Esophagus (tissue), 2 donors: ENCODE measurements around the gene SERPINB4. TPM values are rescaled to one million over a fixed set of nuclear protein-coding genes. Genes with fewer than 3 reads are reported as not detected.

Source experiments
- H3K27ac ChIP-seq, 2 donors: one replicate each; pipeline ENCODE4 v1.5.1; 2013; ENCODE audit warnings: low read depth in 2 of 2, mild to moderate bottlenecking in 2 of 2, inconsistent platforms in 1 of 2, low read length in 1 of 2, moderate library complexity in 1 of 2
- H3K27me3 ChIP-seq, 2 donors: one replicate each; pipeline ENCODE4 v1.6.1; 2013; ENCODE audit warnings: low read length in 2 of 2, control low read depth in 1 of 2, mild to moderate bottlenecking in 1 of 2; ENCODE audit not compliant: insufficient read depth in 2 of 2, control insufficient read depth in 1 of 2
- H3K36me3 ChIP-seq, 2 donors: one replicate each; pipeline ENCODE4 v1.6.1; 2013; ENCODE audit warnings: low read length in 1 of 2; ENCODE audit not compliant: control insufficient read depth in 2 of 2, insufficient read depth in 2 of 2
- H3K4me1 ChIP-seq, 2 donors: one replicate each; pipeline ENCODE4 v1.6.1; 2013; ENCODE audit warnings: low read length in 1 of 2; ENCODE audit not compliant: control insufficient read depth in 2 of 2, insufficient read depth in 2 of 2
- H3K4me3 ChIP-seq, 2 donors: one replicate each; pipeline ENCODE4 v1.5.1; 2013; ENCODE audit warnings: low read length in 2 of 2, mild to moderate bottlenecking in 2 of 2, low read depth in 1 of 2, moderate library complexity in 1 of 2
- H3K9me3 ChIP-seq, 2 donors: one replicate each; pipeline ENCODE4 v1.6.1; 2013; ENCODE audit warnings: mild to moderate bottlenecking in 2 of 2, low read depth in 1 of 2, low read length in 1 of 2, moderate library complexity in 1 of 2; ENCODE audit not compliant: control insufficient read depth in 2 of 2, insufficient read depth in 1 of 2
- WGBS, 2 donors: extraction: QIAGEN DNeasy Blood & Tissue Kit; methylation state at CpG; one replicate each; pipeline ENCODE4 v1.1.7; 2013; 5-methylcytosine and 5-hydroxymethylcytosine counted together
- polyA plus RNA-seq, 2 donors: library from polyadenylated mRNA; stranded (reverse); fragments of 200-250 nt; gene quantifications; one replicate each; pipeline ENCODE4 v1.2.3, GENCODE V29; 2013
- donor health status: healthy with polysubstance abuse.
- donor health status: Bipolar disorder and iron deficiency.

SERPINB4 gene
- polyA plus RNA-seq, 2 donors: 19.3 to 68.4 TPM

DNA sequence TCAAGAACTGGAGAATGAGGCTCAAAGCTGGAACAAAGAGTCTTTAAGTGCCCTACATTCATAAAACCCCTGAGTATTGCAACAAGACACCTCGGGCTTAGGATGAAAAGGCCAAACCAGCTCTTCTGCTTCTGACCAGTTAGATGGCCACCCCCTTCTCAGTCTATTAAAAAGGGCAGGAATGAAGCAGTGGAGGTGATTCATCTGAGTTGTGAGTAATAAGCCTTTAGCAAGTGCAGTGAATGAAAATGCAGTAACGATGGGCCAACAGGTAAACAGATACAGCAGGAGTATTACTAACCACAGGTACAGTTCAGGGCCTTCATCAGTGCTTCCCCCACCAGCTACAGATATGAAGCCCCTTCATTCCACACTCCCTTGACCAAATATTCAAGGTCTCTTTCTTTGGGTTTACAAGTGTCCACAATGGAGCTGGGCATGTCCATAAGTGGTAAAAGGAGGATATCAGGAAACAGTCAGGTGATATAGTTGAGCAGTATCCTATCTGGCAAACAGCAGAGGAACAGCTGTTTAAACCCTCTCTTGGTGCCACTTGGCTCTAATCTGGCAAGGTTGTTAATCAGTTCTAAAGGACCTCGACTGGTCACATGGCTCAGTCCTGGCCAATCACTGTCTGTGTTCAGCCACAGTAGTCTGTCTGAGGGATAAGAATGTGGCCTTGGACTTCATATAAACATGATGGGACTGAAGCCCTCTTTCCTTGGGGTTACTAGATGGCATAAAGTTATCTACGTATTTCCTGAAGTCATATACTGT, 39.1 kb downstream of the SERPINB4 start:
- 56 to 60% methylated on average over 4 of the region's 4 CpGs for WGBS, 2 donors

DNA sequence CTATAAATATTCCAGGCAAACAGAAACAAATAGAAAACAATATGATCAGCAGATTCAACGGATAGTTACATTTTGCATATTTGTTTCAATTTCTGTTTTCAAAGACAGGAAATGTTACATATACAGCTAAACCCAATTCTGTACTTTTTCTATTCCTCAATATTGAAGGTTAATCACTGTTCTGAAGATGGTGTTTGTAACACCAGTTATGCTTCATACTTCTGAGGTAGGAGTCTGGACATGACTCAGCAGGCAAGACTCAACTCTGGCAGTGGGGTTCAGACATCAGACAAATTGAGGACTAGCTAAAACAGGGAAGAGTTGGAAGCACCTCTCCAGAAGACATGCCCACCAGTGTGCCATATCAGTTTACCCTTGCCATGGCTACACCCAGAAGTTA, 40.3 kb downstream of the SERPINB4 start:
- Histone ChIP-seq H3K4me3 (no peak overlapping the region), H3K4me1 (no peaks in the 10 kb centered on the region), H3K36me3 (no peaks in the 10 kb centered on the region), H3K9me3 (no peaks in the 10 kb centered on the region), H3K27ac (peak overlapping the region; percentile 25 to 65), H3K27me3 (no peaks in the 10 kb centered on the region)
- 0% methylated on average over 1 of the region's 1 CpG for WGBS, 2 donors

More for the DNA sequence above, 39.1 kb downstream of the SERPINB4 start:
- peak overlapping the region; percentile 84 to 85 for H3K27ac ChIP-seq
- no peaks in the 10 kb centered on the region for H3K4me1 ChIP-seq
- no peak overlapping the region for H3K4me3 ChIP-seq
- H3K36me3 ChIP-seq: no peaks in the 10 kb centered on the region
- no peaks in the 10 kb centered on the region for H3K9me3 ChIP-seq
- H3K27me3 ChIP-seq: no peaks in the 10 kb centered on the region

DNA sequence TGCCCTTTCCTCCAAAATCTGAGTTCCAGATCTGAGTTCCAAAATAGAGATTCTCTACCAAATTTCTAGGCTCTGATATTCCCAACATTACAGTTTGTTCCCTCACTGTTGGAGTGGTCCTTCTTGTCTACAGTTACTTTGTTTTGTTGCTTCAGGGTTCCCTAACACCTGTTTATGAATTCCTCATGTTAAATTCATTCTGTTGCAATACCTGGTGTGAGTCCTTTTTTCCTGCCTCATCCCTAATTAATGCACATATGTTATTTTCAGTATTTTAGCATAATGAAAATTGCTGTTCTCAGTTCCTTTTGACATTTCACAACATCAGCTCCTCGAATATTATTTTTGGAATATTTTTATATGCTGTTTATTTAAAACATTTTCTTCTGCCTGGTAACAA, 40.7 kb downstream of the SERPINB4 start:
- 40 to 60% methylated on average over 1 of the region's 1 CpG for WGBS, 2 donors
- no peaks in the 10 kb centered on the region for H3K9me3 ChIP-seq

DNA sequence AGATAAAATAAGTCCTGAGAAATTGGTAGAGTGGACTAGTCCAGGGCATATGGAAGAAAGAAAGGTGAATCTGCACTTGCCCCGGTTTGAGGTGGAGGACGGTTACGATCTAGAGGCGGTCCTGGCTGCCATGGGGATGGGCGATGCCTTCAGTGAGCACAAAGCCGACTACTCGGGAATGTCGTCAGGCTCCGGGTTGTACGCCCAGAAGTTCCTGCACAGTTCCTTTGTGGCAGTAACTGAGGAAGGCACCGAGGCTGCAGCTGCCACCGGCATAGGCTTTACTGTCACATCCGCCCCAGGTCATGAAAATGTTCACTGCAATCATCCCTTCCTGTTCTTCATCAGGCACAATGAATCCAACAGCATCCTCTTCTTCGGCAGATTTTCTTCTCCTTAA, 47.1 kb downstream of the SERPINB4 start:
- H3K27ac ChIP-seq: no peak overlapping the region
- H3K4me3 ChIP-seq: no peak overlapping the region
- H3K36me3 ChIP-seq: peaks cover 0 to 10% of the 10 kb centered on the region in 2 donors
- H3K4me1 ChIP-seq: no peaks in the 10 kb centered on the region
- 77 to 78% methylated on average over 14 of the region's 14 CpGs for WGBS, 2 donors
- H3K9me3 ChIP-seq: no peaks in the 10 kb centered on the region
- no peaks in the 10 kb centered on the region for H3K27me3 ChIP-seq

More for the DNA sequence above, 40.7 kb downstream of the SERPINB4 start:
- no peaks in the 10 kb centered on the region for H3K27me3 ChIP-seq
- no peaks in the 10 kb centered on the region for H3K4me1 ChIP-seq
- H3K27ac ChIP-seq: no peak overlapping the region
- H3K36me3 ChIP-seq: no peaks in the 10 kb centered on the region
- no peak overlapping the region for H3K4me3 ChIP-seq

DNA sequence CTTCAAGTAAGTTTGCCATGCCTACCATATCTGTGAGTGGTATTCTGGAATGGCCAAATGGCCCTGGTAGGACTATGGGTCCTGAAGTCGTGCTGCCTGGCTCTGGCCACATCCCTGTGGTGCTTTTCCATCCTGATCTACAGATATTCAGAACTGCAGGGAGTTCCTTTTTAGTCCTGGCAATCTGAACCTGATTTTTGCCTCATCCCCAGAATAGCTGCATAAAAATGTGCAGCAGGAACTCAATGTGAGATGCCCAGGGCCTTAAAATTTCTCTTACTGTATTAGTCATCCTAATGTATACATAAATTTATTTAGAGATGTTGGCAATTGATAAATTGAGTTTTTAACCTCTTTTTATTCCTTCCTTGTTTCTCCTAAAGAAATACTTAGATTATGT, 51.6 kb downstream of the SERPINB4 start:
- WGBS, 2 donors: 43 to 49% methylated on average over 1 of the region's 1 CpG
- H3K36me3 ChIP-seq: peaks cover 0 to 10% of the 10 kb centered on the region in 2 donors

DNA sequence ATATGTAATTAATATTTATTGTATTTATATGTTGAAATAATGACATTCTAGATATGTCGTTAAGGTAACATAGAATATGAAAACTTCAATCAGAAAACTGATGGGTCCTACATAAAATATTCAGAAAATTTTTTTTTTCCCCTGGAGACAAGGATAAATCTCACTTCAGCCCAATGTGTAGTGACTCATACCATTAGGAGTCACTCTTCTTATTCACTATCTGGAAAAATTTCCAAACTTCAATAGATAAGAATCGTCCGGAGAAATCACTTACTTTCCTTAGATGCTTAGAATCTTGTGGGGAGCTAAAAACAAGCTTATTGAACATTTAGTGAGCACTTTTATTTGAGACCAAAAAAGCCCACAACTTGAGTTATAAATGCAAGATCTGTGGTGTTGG, 52.3 kb downstream of the SERPINB4 start:
- H3K36me3 ChIP-seq: peaks cover 0 to 7% of the 10 kb centered on the region in 2 donors
- no peaks in the 10 kb centered on the region for H3K9me3 ChIP-seq
- 66 to 77% methylated on average over 3 of the region's 3 CpGs for WGBS, 2 donors
- no peaks in the 10 kb centered on the region for H3K4me1 ChIP-seq
- no peak overlapping the region for H3K4me3 ChIP-seq
- H3K27ac ChIP-seq: no peak overlapping the region
- H3K27me3 ChIP-seq: no peaks in the 10 kb centered on the region

More for the DNA sequence above, 51.6 kb downstream of the SERPINB4 start:
- H3K4me3 ChIP-seq: no peak overlapping the region
- no peak overlapping the region for H3K27ac ChIP-seq
- no peaks in the 10 kb centered on the region for H3K4me1 ChIP-seq
- H3K27me3 ChIP-seq: no peaks in the 10 kb centered on the region
- no peaks in the 10 kb centered on the region for H3K9me3 ChIP-seq

DNA sequence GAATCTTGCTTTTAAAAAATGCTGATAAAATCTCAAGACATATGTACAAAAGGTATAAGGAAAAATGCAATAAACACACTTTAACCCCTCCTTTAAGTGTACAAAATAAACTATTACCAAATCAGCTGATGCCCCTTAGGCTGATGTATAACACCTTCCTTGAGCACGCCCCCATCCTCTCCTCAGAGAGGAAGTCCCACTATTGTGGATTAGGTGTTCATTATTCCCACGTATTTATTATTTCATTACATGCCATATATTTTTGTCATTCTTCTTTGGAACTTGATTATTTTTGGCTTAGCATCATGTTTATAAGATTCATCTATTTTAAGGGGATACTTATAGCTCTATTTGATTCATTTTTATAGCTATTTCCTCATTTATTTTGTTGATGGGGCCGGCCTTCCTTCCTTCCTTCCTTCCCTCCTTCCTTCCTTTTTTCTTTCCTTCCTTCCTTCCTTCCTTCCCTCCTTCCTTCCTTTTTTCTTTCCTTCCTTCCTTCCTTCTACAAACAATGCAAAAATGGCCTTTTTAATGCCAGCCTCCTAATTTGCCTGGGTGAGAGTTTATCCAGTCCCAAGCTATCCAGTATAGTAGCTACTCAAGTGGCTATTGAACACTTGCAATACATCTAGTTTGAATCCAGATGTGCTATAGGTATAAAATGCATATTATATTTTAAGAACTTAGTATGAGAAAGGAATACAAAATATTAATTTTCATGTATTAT, 52.9 kb downstream of the SERPINB4 start:
- H3K36me3 ChIP-seq: peaks cover 0 to 7% of the 10 kb centered on the region in 2 donors
- no peaks in the 10 kb centered on the region for H3K9me3 ChIP-seq
- WGBS, 2 donors: 71 to 81% methylated on average over 3 of the region's 3 CpGs
- no peaks in the 10 kb centered on the region for H3K4me1 ChIP-seq
- no peaks in the 10 kb centered on the region for H3K27me3 ChIP-seq
- H3K27ac ChIP-seq: no peak overlapping the region
- no peak overlapping the region for H3K4me3 ChIP-seq

DNA sequence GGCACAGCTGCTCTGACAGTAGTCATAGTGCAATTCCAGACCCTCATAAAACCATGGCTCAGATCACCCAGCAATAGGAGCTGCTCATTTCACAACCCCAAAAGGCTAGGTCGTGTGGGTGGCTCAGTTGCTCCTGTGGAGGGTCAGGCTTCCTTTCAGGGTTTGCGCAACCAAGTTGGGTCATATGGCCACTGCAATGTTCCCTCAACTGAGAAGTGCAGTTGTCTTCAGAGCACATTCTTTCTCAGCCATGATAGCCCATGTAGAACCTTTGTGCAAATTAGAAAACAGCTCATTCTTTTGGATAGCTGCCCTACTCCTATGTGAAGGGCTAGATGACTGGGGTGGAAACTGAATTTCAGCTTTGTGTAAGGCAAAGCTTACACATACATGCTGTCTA, 53.7 kb downstream of the SERPINB4 start:
- WGBS, 2 donors: 72 to 79% methylated on average over 2 of the region's 2 CpGs
- Histone ChIP-seq H3K4me1 (peaks cover 0 to 5% of the 10 kb centered on the region in 2 donors), H3K9me3 (no peaks in the 10 kb centered on the region)

DNA sequence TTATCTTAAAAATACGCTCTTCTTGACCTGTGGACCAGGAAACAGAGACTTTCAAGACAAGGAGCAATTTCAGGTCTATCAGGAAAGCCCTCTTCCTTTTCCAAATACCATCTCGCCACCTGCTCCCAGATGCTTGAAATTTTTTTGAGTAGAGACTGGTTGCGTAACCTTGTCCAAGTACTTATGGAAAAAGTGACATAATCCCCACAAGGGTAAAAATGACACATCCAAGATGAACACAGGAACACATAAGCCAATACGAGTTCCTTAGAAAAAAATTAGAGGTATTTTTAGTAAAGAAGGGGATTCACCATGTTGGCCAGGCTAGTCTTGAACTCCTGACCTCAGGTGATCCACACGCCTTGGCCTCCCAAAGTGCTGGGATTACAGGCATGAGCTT, 55.1 kb downstream of the SERPINB4 start:
- Histone ChIP-seq H3K4me1 (peaks cover 0 to 5% of the 10 kb centered on the region in 2 donors), H3K27me3 (no peaks in the 10 kb centered on the region), H3K9me3 (no peaks in the 10 kb centered on the region), H3K4me3 (peak overlapping the region; percentile 48 to 67), H3K27ac (peak overlapping the region; percentile 77 to 95), H3K36me3 (peaks cover 0 to 5% of the 10 kb centered on the region in 2 donors)
- 46 to 56% methylated on average over 5 of the region's 5 CpGs for WGBS, 2 donors

More for the DNA sequence above, 53.7 kb downstream of the SERPINB4 start:
- peaks cover 0 to 7% of the 10 kb centered on the region in 2 donors for H3K36me3 ChIP-seq
- no peak overlapping the region for H3K4me3 ChIP-seq
- no peaks in the 10 kb centered on the region for H3K27me3 ChIP-seq
- peak overlapping the region in 1 of 2 donors; percentile 60 for H3K27ac ChIP-seq
